ENCODE measurements around the gene ZKSCAN4. TPM values are rescaled to one million over a fixed set of nuclear protein-coding genes. Genes with fewer than 3 reads are reported as not detected.

Gene ZKSCAN4
- total and polyA plus RNA-seq, 10 of the 15 experiments (the other 5 are each of a cell fraction or from before 2014, with no cell fraction given), result 3.0 to 6.5 (median 5.0) TPM

DNA sequence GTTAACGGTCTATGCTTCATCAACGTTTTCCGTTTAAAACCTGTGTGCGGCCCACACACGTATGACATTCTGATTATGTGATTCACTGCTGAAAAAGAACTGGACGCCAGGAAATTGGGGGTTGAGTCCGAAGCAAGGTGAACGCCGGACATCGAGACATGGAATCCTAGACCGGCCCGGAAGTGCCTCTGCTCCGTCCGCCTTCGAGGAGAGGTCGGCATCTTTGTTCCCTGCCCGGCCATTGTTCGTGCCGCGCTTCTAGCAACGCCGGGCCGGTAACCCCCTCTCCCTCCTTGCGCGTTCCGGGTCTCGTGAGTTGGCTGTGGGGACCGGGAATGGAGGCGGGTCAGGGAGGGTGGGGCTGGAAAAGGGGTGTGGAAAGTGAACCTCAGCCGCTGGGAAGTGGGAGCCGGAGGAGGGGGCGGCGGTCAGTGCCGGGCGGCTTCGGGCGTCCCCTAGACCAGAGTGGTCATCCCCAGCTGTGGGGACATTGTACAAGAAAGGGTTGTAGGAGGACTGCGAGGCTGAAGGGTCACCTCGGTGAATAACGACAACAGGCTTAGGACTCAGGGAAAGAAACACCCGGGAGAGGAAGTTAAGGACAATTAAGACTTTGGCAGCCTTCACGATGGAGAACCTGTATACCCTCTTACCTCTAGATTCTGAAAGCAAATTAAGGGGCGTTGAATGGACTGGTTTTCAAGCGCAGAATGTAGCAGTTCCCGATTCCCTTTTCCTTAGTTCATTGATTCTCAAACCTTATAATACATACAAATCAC, 26.8 kb downstream of the ZKSCAN4 start, which contains the start of gene ZSCAN9 (continued):
- TF ChIP-seq, protein P1, sequence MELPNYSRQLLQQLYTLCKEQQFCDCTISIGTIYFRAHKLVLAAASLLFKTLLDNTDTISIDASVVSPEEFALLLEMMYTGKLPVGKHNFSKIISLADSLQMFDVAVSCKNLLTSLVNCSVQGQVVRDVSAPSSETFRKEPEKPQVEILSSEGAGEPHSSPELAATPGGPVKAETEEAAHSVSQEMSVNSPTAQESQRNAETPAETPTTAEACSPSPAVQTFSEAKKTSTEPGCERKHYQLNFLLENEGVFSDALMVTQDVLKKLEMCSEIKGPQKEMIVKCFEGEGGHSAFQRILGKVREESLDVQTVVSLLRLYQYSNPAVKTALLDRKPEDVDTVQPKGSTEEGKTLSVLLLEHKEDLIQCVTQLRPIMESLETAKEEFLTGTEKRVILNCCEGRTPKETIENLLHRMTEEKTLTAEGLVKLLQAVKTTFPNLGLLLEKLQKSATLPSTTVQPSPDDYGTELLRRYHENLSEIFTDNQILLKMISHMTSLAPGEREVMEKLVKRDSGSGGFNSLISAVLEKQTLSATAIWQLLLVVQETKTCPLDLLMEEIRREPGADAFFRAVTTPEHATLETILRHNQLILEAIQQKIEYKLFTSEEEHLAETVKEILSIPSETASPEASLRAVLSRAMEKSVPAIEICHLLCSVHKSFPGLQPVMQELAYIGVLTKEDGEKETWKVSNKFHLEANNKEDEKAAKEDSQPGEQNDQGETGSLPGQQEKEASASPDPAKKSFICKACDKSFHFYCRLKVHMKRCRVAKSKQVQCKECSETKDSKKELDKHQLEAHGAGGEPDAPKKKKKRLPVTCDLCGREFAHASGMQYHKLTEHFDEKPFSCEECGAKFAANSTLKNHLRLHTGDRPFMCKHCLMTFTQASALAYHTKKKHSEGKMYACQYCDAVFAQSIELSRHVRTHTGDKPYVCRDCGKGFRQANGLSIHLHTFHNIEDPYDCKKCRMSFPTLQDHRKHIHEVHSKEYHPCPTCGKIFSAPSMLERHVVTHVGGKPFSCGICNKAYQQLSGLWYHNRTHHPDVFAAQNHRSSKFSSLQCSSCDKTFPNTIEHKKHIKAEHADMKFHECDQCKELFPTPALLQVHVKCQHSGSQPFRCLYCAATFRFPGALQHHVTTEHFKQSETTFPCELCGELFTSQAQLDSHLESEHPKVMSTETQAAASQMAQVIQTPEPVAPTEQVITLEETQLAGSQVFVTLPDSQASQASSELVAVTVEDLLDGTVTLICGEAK (IDR thresholded peaks at IDR 0.05; ENCODE audit: borderline replicate concordance), result peak; percentile 98
- TF ChIP-seq TAF1 (IDR thresholded peaks at IDR 0.05; ENCODE audit: borderline replicate concordance, low read depth, low read length) (peak; percentile 97), PML (IDR thresholded peaks at IDR 0.05; ENCODE audit: low read length) (peak; percentile 76; the same call in 1 of the 2 replicates), NFYB (IDR thresholded peaks at IDR 0.05; ENCODE audit: insufficient read depth, low read depth, low read length) (no peak), CBX5 (IDR thresholded peaks at IDR 0.05; ENCODE audit: low read depth) (no peak), HDAC2 (IDR thresholded peaks at IDR 0.05) (no peak), SMC3 (IDR thresholded peaks at IDR 0.05; ENCODE audit: borderline replicate concordance, low read length) (peak; percentile 5; the same call in 1 of the 2 replicates), NFXL1 (IDR thresholded peaks at IDR 0.05; ENCODE audit: borderline replicate concordance) (no peak), ZZZ3 (IDR thresholded peaks at IDR 0.05; ENCODE audit: control insufficient read depth, insufficient read length, low read depth) (no peak), RELA (IDR thresholded peaks at IDR 0.05; ENCODE audit: borderline replicate concordance, partially characterized antibody) (peak; percentile 87), RAD51 (IDR thresholded peaks at IDR 0.05) (0 out of 2 replicates have a peak, but pooled peaks have one; percentile 3), FOS (IDR thresholded peaks at IDR 0.05; ENCODE audit: borderline replicate concordance, extremely low read depth, insufficient read length) (no peak), YBX1 (IDR thresholded peaks at IDR 0.05) (no peak), CREM (IDR thresholded peaks at IDR 0.05; ENCODE audit: low read depth) (peak; percentile 76), POLR2A (IDR thresholded peaks at IDR 0.05; ENCODE audit: low read depth, low read length) (peak; percentile 95), NRF1 (conservative IDR thresholded peaks at IDR 0.05; ENCODE audit: low read depth, low read length) (no peak), SUPT20H (IDR thresholded peaks at IDR 0.05; ENCODE audit: borderline replicate concordance, control insufficient read depth, low read depth, low read length) (no peak), ZNF217 (IDR thresholded peaks at IDR 0.05) (no peak)
- TF ChIP-seq, protein P2, sequence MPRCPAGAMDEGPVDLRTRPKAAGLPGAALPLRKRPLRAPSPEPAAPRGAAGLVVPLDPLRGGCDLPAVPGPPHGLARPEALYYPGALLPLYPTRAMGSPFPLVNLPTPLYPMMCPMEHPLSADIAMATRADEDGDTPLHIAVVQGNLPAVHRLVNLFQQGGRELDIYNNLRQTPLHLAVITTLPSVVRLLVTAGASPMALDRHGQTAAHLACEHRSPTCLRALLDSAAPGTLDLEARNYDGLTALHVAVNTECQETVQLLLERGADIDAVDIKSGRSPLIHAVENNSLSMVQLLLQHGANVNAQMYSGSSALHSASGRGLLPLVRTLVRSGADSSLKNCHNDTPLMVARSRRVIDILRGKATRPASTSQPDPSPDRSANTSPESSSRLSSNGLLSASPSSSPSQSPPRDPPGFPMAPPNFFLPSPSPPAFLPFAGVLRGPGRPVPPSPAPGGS (IDR thresholded peaks at IDR 0.05; ENCODE audit: borderline replicate concordance, insufficient read depth, low read depth, low read length, poor library complexity, severe bottlenecking), result no peak
- TF ChIP-seq, protein P3, sequence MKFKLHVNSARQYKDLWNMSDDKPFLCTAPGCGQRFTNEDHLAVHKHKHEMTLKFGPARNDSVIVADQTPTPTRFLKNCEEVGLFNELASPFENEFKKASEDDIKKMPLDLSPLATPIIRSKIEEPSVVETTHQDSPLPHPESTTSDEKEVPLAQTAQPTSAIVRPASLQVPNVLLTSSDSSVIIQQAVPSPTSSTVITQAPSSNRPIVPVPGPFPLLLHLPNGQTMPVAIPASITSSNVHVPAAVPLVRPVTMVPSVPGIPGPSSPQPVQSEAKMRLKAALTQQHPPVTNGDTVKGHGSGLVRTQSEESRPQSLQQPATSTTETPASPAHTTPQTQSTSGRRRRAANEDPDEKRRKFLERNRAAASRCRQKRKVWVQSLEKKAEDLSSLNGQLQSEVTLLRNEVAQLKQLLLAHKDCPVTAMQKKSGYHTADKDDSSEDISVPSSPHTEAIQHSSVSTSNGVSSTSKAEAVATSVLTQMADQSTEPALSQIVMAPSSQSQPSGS (IDR thresholded peaks at IDR 0.05; ENCODE audit: low read length), result no peak
- TF ChIP-seq, protein P4, sequence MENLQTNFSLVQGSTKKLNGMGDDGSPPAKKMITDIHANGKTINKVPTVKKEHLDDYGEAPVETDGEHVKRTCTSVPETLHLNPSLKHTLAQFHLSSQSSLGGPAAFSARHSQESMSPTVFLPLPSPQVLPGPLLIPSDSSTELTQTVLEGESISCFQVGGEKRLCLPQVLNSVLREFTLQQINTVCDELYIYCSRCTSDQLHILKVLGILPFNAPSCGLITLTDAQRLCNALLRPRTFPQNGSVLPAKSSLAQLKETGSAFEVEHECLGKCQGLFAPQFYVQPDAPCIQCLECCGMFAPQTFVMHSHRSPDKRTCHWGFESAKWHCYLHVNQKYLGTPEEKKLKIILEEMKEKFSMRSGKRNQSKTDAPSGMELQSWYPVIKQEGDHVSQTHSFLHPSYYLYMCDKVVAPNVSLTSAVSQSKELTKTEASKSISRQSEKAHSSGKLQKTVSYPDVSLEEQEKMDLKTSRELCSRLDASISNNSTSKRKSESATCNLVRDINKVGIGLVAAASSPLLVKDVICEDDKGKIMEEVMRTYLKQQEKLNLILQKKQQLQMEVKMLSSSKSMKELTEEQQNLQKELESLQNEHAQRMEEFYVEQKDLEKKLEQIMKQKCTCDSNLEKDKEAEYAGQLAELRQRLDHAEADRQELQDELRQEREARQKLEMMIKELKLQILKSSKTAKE (IDR thresholded peaks at IDR 0.05; ENCODE audit: low read depth, poor library complexity, severe bottlenecking), result peak; percentile 78

Measured in GM12878 (cell line).